Ishikawa (cell line): Measurements from ENCODE around the gene ANO3.

Experiments
- CEBPB ChIP-seq: IDR thresholded peaks from 2 replicates; pipeline ENCODE4 v1.6.1; 2012
- CREB1 ChIP-seq: IDR thresholded peaks from 2 replicates; pipeline ENCODE4 v1.6.1; 2012; ENCODE audit warnings: low read depth
- EGR1 ChIP-seq: IDR thresholded peaks from 2 replicates; pipeline ENCODE4 v1.6.1; 2012
- EP300 ChIP-seq: IDR thresholded peaks from 2 replicates; pipeline ENCODE4 v1.6.1; 2012; ENCODE audit warnings: borderline replicate concordance
- FOXM1 ChIP-seq: IDR thresholded peaks from 2 replicates; pipeline ENCODE4 v1.6.1; 2012; ENCODE audit warnings: low read depth, borderline replicate concordance
- MAX ChIP-seq: IDR thresholded peaks from 2 replicates; pipeline ENCODE4 v1.6.1; 2012
- NFIC ChIP-seq: IDR thresholded peaks from 2 replicates; pipeline ENCODE4 v1.6.1; 2012
- RAD21 ChIP-seq: IDR thresholded peaks from 2 replicates; pipeline ENCODE4 v1.6.1; 2012; ENCODE audit warnings: low read depth
- REST ChIP-seq: IDR thresholded peaks from 2 replicates; pipeline ENCODE4 v1.6.1; 2012; ENCODE audit warnings: low read depth, mild to moderate bottlenecking
- TAF1 ChIP-seq: IDR thresholded peaks from 2 replicates; pipeline ENCODE4 v1.6.1; 2012; ENCODE audit warnings: low read depth, mild to moderate bottlenecking
- TCF12 ChIP-seq: IDR thresholded peaks from 2 replicates; pipeline ENCODE4 v1.6.1; 2012; ENCODE audit warnings: low read depth
- TEAD4 ChIP-seq: IDR thresholded peaks from 2 replicates; pipeline ENCODE4 v1.6.1; 2012
- YY1 ChIP-seq: IDR thresholded peaks from 2 replicates; pipeline ENCODE4 v1.6.1; 2012; ENCODE audit warnings: low read depth
- ZBTB7A ChIP-seq: IDR thresholded peaks from 2 replicates; pipeline ENCODE4 v1.6.1; 2012; ENCODE audit warnings: low read depth
- TF ChIP-seq, protein P1 (sequence below): IDR thresholded peaks from 2 replicates; pipeline ENCODE4 v1.6.1; 2012

ANO3 gene

GRCh38 chr11:26477396-26477795 is 145.5 kb downstream of the ANO3 start:
- no peak for TF ChIP-seq CREB1
- TF ChIP-seq MAX = no peak
- TF ChIP-seq, protein P1, sequence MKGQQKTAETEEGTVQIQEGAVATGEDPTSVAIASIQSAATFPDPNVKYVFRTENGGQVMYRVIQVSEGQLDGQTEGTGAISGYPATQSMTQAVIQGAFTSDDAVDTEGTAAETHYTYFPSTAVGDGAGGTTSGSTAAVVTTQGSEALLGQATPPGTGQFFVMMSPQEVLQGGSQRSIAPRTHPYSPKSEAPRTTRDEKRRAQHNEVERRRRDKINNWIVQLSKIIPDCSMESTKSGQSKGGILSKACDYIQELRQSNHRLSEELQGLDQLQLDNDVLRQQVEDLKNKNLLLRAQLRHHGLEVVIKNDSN = no peak
- no peak for TF ChIP-seq NFIC
- no peak for TF ChIP-seq TAF1

GRCh38 chr11:26478710-26479109 is 146.8 kb downstream of the ANO3 start:
- TF ChIP-seq MAX (no peak), TEAD4 (no peak), REST (no peak), TAF1 (no peak), NFIC (no peak), FOXM1 (no peak), YY1 (no peak), EGR1 (no peak), RAD21 (no peak)
- TF ChIP-seq, protein P1 = no peak

DNA sequence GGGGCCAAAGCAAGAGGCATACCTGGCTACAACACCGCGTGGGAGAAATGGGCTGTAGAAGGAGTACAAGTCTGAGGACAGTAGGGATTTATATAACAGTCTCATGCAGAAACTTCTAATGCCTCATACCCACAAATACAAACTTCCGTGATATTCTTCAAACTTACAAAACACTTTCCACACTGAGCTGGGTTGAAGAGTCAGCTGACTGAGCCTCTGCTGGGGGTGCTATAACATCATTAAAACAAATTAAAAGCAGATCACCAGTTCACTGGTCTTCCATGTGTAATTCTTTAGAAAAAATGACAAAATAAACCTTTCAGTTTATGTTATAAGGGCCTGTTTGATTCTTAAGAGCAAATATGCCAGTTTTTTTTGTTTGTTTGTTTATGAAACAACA is 148.1 kb downstream of the ANO3 start:
- TF ChIP-seq EP300 (no peak), REST (no peak), MAX (no peak), TEAD4 (no peak), ZBTB7A (no peak), YY1 (no peak), CREB1 (no peak), CEBPB (no peak), NFIC (no peak), RAD21 (no peak), TCF12 (no peak), TAF1 (no peak), EGR1 (no peak), FOXM1 (no peak)
- TF ChIP-seq, protein P1 = no peak

- TF ChIP-seq EGR1 (no peak), EP300 (no peak), YY1 (no peak), CEBPB (no peak), NFIC (no peak), FOXM1 (no peak), MAX (no peak), CREB1 (no peak), REST (no peak), TEAD4 (no peak), TCF12 (no peak), TAF1 (no peak), RAD21 (no peak), ZBTB7A (no peak)
- TF ChIP-seq, protein P1 = no peak
These were observed 151.2 kb downstream of the ANO3 start for GRCh38 chr11:26483108-26483507.
